ENCODE measurements around the gene RAB37. TPM values are rescaled to one million over a fixed set of nuclear protein-coding genes. Genes with fewer than 3 reads are reported as not detected.
A peak's percentile ranks its signal among the peaks of the same experiment; 100 is the strongest.

RAB37 gene
- total and polyA plus RNA-seq, 2 of the 13 experiments (the other 11 are each of a cell fraction or from before 2014, with no cell fraction given): 0.91 to 3.7 TPM

DNA sequence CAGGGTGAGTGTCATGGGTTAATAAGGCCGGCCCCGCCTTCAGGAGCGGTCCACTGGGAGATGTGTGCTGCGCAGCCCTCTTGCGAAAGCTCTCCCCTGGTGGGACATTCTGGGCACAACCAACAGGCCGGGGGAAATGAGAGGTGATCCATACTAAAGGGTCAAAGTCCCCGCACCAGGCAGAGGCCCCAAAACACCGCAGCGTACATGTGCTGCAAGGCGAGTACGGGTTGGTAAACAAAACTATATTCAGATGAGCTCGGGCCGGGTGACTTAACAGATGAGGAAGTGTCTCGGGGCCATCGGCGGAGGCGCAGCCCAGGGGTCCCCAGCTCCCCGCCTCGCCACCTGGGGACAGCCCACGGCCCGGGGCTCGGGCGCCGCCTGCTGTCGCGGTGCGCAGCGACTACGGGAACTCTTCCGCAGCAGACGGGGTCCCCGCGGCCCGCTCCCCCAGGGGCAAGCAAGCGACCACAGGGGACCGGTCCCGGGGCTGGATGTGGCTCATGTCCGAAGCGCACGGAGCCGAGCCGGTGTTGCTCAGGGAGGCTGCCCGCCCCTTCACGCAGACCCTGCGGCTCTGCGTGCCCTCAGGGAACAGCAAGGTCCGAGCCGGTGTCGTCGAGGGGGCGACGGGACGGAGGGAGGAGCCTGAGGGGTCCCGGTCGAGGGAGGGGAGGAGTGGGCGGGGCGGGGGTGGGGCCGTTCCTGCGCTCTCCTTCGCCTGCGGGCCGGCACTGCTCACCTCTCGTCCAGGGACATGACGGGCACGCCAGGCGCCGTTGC is at the start of gene RAB37 (continued):
- TF ChIP-seq, protein P1, sequence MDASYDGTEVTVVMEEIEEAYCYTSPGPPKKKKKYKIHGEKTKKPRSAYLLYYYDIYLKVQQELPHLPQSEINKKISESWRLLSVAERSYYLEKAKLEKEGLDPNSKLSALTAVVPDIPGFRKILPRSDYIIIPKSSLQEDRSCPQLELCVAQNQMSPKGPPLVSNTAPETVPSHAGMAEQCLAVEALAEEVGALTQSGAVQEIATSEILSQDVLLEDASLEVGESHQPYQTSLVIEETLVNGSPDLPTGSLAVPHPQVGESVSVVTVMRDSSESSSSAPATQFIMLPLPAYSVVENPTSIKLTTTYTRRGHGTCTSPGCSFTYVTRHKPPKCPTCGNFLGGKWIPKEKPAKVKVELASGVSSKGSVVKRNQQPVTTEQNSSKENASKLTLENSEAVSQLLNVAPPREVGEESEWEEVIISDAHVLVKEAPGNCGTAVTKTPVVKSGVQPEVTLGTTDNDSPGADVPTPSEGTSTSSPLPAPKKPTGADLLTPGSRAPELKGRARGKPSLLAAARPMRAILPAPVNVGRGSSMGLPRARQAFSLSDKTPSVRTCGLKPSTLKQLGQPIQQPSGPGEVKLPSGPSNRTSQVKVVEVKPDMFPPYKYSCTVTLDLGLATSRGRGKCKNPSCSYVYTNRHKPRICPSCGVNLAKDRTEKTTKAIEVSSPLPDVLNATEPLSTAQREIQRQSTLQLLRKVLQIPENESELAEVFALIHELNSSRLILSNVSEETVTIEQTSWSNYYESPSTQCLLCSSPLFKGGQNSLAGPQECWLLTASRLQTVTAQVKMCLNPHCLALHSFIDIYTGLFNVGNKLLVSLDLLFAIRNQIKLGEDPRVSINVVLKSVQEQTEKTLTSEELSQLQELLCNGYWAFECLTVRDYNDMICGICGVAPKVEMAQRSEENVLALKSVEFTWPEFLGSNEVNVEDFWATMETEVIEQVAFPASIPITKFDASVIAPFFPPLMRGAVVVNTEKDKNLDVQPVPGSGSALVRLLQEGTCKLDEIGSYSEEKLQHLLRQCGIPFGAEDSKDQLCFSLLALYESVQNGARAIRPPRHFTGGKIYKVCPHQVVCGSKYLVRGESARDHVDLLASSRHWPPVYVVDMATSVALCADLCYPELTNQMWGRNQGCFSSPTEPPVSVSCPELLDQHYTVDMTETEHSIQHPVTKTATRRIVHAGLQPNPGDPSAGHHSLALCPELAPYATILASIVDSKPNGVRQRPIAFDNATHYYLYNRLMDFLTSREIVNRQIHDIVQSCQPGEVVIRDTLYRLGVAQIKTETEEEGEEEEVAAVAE (CRISPR knock-in tag; IDR thresholded peaks at IDR 0.05; ENCODE audit: borderline replicate concordance): peak; percentile 77
- TF ChIP-seq, protein P2, sequence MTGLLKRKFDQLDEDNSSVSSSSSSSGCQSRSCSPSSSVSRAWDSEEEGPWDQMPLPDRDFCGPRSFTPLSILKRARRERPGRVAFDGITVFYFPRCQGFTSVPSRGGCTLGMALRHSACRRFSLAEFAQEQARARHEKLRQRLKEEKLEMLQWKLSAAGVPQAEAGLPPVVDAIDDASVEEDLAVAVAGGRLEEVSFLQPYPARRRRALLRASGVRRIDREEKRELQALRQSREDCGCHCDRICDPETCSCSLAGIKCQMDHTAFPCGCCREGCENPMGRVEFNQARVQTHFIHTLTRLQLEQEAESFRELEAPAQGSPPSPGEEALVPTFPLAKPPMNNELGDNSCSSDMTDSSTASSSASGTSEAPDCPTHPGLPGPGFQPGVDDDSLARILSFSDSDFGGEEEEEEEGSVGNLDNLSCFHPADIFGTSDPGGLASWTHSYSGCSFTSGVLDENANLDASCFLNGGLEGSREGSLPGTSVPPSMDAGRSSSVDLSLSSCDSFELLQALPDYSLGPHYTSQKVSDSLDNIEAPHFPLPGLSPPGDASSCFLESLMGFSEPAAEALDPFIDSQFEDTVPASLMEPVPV (CRISPR knock-in tag; IDR thresholded peaks at IDR 0.05): peak; percentile 91
- TF ChIP-seq HHEX (CRISPR knock-in tag; IDR thresholded peaks at IDR 0.05): 0 out of 2 replicates have a peak, but pooled peaks have one; percentile 9
- TF ChIP-seq, protein P3, sequence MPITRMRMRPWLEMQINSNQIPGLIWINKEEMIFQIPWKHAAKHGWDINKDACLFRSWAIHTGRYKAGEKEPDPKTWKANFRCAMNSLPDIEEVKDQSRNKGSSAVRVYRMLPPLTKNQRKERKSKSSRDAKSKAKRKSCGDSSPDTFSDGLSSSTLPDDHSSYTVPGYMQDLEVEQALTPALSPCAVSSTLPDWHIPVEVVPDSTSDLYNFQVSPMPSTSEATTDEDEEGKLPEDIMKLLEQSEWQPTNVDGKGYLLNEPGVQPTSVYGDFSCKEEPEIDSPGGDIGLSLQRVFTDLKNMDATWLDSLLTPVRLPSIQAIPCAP (CRISPR knock-in tag; IDR thresholded peaks at IDR 0.05; ENCODE audit: low read depth): no peak; the same call in 1 of the 2 replicates
- no peak for TF ChIP-seq NONO (IDR thresholded peaks at IDR 0.05)
- peak; percentile 92 for TF ChIP-seq NONO (CRISPR knock-in tag; conservative IDR thresholded peaks at IDR 0.05)
- TF ChIP-seq, protein P4, sequence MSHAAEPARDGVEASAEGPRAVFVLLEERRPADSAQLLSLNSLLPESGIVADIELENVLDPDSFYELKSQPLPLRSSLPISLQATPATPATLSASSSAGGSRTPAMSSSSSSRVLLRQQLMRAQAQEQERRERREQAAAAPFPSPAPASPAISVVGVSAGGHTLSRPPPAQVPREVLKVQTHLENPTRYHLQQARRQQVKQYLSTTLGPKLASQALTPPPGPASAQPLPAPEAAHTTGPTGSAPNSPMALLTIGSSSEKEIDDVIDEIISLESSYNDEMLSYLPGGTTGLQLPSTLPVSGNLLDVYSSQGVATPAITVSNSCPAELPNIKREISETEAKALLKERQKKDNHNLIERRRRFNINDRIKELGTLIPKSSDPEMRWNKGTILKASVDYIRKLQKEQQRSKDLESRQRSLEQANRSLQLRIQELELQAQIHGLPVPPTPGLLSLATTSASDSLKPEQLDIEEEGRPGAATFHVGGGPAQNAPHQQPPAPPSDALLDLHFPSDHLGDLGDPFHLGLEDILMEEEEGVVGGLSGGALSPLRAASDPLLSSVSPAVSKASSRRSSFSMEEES (CRISPR knock-in tag; IDR thresholded peaks at IDR 0.05): peak; percentile 82
- peak; percentile 66; the same call in 1 of the 2 replicates for TF ChIP-seq ZNF558 (CRISPR knock-in tag; IDR thresholded peaks at IDR 0.05; ENCODE audit: borderline replicate concordance)
- peak; percentile 93 for TF ChIP-seq SP5 (CRISPR knock-in tag; IDR thresholded peaks at IDR 0.05; ENCODE audit: borderline replicate concordance, low read depth)
- TF ChIP-seq ZNF878 (CRISPR knock-in tag; IDR thresholded peaks at IDR 0.05): peak; percentile 95; the same call in 1 of the 2 replicates
- peak; percentile 98 for TF ChIP-seq ZNF350 (CRISPR knock-in tag; IDR thresholded peaks at IDR 0.05; ENCODE audit: borderline replicate concordance, low read depth)
- no peak for TF ChIP-seq XBP1 (CRISPR knock-in tag; IDR thresholded peaks at IDR 0.05)
- TF ChIP-seq ZNF772 (CRISPR knock-in tag; IDR thresholded peaks at IDR 0.05): peak; percentile 91; the same call in 1 of the 2 replicates
- TF ChIP-seq SRSF1 (optimal IDR thresholded peaks at IDR 0.05; ENCODE audit: low read depth, low read length): peak; percentile 54
- TF ChIP-seq, protein P5, sequence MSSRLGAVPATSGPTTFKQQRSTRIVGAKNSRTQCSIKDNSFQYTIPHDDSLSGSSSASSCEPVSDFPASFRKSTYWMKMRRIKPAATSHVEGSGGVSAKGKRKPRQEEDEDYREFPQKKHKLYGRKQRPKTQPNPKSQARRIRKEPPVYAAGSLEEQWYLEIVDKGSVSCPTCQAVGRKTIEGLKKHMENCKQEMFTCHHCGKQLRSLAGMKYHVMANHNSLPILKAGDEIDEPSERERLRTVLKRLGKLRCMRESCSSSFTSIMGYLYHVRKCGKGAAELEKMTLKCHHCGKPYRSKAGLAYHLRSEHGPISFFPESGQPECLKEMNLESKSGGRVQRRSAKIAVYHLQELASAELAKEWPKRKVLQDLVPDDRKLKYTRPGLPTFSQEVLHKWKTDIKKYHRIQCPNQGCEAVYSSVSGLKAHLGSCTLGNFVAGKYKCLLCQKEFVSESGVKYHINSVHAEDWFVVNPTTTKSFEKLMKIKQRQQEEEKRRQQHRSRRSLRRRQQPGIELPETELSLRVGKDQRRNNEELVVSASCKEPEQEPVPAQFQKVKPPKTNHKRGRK (CRISPR knock-in tag; IDR thresholded peaks at IDR 0.05): no peak
- TF ChIP-seq MED8 (CRISPR knock-in tag; IDR thresholded peaks at IDR 0.05; ENCODE audit: insufficient replicate concordance): peak; percentile 58
- TF ChIP-seq ZNF468 (CRISPR knock-in tag; IDR thresholded peaks at IDR 0.05): no peak
- TF ChIP-seq ZNF383 (CRISPR knock-in tag; IDR thresholded peaks at IDR 0.05; ENCODE audit: borderline replicate concordance): 0 out of 2 replicates have a peak, but pooled peaks have one; percentile 73

Measured in HepG2 (cell line).